DND-41 (cell line): ENCODE results near the gene OPCML.

Source experiments
- CTCF ChIP-seq: IDR thresholded peaks from 2 replicates; pipeline ENCODE4 v1.5.1; 2012; ENCODE audit warnings: borderline replicate concordance, low read length, moderate library complexity, mild to moderate bottlenecking; ENCODE audit not compliant: poor library complexity, severe bottlenecking; ENCODE audit errors: extremely low read depth
- EZH2 ChIP-seq: IDR thresholded peaks from 3 replicates; pipeline ENCODE4 v1.6.1; 2012; ENCODE audit warnings: borderline replicate concordance, low read depth, mild to moderate bottlenecking, moderate library complexity, low read length, inconsistent platforms; ENCODE audit not compliant: severe bottlenecking

- TF ChIP-seq CTCF (no peak), EZH2 (no peak)
Observed at GRCh38 chr11:132396318-132396717, 1136.0 kb downstream of the OPCML start.
